Measurements from ENCODE around the gene ACOT11. TPM values are rescaled to one million over a fixed set of nuclear protein-coding genes. Genes with fewer than 3 reads are reported as not detected.

ACOT11 gene
- total RNA-seq, 1 experiment from 2014 or later, result 4.2 TPM

DNA sequence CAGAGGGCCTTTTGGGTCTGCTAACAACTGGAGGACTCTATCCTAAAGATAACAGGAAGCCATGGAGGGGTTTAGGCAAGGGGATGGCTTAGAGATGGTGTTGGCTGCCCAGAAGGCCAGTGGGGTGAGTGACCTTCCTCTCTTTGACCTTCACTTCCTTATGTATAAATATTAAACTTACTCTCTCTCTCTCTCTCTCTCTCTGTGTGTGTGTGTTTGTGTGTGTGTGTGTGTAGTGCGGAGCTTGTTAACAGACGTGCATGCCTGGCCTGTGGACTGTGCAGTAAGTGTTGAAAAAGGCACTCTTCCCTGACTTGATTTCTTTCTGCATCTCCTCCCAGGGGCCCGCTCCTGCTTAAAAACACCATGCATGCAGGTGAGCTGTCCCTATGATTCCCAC lies 103.6 kb downstream of the ACOT11 start:
- ATAC-seq (no peak), DNase-seq (ENCODE audit: low spot score) (no peak)
- ChIA-PET POLR2A (no interaction called here), CTCF (no interaction called here)
- H3K9me3 Mint-ChIP-seq, result no peaks in the 10 kb centered on the region
- H3K4me1 Mint-ChIP-seq, result peaks cover 3% of the 10 kb centered on the region
- peaks cover 3% of the 10 kb centered on the region for H3K27me3 Mint-ChIP-seq (ENCODE audit: low read depth)
- no peaks in the 10 kb centered on the region for H3K36me3 Mint-ChIP-seq
- no peak overlapping the region for H3K27ac Mint-ChIP-seq
- TF ChIP-seq ETV6 (CRISPR knock-in tag; IDR thresholded peaks at IDR 0.05) (no peak), CREB1 (CRISPR knock-in tag; IDR thresholded peaks at IDR 0.05) (no peak), ZNF317 (CRISPR knock-in tag; IDR thresholded peaks at IDR 0.05; ENCODE audit: borderline replicate concordance, low read depth) (no peak), ZNF416 (CRISPR knock-in tag; IDR thresholded peaks at IDR 0.05) (no peak), SP1 (CRISPR knock-in tag; conservative IDR thresholded peaks at IDR 0.05) (no peak), MYBL2 (CRISPR knock-in tag; IDR thresholded peaks at IDR 0.05) (no peak), ZNF263 (CRISPR knock-in tag; IDR thresholded peaks at IDR 0.05; ENCODE audit: low read depth) (no peak), RELA (CRISPR knock-in tag; IDR thresholded peaks at IDR 0.05; ENCODE audit: borderline replicate concordance) (no peak), NFYB (CRISPR knock-in tag; conservative IDR thresholded peaks at IDR 0.05; ENCODE audit: low read depth) (no peak)
- TF ChIP-seq, protein P1, sequence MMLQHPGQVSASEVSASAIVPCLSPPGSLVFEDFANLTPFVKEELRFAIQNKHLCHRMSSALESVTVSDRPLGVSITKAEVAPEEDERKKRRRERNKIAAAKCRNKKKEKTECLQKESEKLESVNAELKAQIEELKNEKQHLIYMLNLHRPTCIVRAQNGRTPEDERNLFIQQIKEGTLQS (CRISPR knock-in tag; conservative IDR thresholded peaks at IDR 0.05), result no peak
- TF ChIP-seq, protein P2, sequence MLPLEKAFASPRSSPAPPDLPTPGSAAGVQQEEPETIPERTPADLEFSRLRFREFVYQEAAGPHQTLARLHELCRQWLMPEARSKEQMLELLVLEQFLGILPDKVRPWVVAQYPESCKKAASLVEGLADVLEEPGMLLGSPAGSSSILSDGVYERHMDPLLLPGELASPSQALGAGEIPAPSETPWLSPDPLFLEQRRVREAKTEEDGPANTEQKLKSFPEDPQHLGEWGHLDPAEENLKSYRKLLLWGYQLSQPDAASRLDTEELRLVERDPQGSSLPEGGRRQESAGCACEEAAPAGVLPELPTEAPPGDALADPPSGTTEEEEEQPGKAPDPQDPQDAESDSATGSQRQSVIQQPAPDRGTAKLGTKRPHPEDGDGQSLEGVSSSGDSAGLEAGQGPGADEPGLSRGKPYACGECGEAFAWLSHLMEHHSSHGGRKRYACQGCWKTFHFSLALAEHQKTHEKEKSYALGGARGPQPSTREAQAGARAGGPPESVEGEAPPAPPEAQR (CRISPR knock-in tag; IDR thresholded peaks at IDR 0.05), result no peak
- TF ChIP-seq, protein P3, sequence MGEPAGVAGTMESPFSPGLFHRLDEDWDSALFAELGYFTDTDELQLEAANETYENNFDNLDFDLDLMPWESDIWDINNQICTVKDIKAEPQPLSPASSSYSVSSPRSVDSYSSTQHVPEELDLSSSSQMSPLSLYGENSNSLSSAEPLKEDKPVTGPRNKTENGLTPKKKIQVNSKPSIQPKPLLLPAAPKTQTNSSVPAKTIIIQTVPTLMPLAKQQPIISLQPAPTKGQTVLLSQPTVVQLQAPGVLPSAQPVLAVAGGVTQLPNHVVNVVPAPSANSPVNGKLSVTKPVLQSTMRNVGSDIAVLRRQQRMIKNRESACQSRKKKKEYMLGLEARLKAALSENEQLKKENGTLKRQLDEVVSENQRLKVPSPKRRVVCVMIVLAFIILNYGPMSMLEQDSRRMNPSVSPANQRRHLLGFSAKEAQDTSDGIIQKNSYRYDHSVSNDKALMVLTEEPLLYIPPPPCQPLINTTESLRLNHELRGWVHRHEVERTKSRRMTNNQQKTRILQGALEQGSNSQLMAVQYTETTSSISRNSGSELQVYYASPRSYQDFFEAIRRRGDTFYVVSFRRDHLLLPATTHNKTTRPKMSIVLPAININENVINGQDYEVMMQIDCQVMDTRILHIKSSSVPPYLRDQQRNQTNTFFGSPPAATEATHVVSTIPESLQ (CRISPR knock-in tag; IDR thresholded peaks at IDR 0.05), result no peak
- TF ChIP-seq, protein P4, sequence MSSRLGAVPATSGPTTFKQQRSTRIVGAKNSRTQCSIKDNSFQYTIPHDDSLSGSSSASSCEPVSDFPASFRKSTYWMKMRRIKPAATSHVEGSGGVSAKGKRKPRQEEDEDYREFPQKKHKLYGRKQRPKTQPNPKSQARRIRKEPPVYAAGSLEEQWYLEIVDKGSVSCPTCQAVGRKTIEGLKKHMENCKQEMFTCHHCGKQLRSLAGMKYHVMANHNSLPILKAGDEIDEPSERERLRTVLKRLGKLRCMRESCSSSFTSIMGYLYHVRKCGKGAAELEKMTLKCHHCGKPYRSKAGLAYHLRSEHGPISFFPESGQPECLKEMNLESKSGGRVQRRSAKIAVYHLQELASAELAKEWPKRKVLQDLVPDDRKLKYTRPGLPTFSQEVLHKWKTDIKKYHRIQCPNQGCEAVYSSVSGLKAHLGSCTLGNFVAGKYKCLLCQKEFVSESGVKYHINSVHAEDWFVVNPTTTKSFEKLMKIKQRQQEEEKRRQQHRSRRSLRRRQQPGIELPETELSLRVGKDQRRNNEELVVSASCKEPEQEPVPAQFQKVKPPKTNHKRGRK (CRISPR knock-in tag; IDR thresholded peaks at IDR 0.05; ENCODE audit: borderline replicate concordance), result no peak
- TF ChIP-seq, protein P5, sequence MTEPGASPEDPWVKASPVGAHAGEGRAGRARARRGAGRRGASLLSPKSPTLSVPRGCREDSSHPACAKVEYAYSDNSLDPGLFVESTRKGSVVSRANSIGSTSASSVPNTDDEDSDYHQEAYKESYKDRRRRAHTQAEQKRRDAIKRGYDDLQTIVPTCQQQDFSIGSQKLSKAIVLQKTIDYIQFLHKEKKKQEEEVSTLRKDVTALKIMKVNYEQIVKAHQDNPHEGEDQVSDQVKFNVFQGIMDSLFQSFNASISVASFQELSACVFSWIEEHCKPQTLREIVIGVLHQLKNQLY (CRISPR knock-in tag; IDR thresholded peaks at IDR 0.05), result no peak
- TF ChIP-seq, protein P6, sequence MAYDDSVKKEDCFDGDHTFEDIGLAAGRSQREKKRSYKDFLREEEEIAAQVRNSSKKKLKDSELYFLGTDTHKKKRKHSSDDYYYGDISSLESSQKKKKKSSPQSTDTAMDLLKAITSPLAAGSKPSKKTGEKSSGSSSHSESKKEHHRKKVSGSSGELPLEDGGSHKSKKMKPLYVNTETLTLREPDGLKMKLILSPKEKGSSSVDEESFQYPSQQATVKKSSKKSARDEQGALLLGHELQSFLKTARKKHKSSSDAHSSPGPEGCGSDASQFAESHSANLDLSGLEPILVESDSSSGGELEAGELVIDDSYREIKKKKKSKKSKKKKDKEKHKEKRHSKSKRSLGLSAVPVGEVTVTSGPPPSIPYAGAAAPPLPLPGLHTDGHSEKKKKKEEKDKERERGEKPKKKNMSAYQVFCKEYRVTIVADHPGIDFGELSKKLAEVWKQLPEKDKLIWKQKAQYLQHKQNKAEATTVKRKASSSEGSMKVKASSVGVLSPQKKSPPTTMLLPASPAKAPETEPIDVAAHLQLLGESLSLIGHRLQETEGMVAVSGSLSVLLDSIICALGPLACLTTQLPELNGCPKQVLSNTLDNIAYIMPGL (CRISPR knock-in tag; IDR thresholded peaks at IDR 0.05), result no peak
- no peak overlapping the region for H3K4me3 Mint-ChIP-seq

DNA sequence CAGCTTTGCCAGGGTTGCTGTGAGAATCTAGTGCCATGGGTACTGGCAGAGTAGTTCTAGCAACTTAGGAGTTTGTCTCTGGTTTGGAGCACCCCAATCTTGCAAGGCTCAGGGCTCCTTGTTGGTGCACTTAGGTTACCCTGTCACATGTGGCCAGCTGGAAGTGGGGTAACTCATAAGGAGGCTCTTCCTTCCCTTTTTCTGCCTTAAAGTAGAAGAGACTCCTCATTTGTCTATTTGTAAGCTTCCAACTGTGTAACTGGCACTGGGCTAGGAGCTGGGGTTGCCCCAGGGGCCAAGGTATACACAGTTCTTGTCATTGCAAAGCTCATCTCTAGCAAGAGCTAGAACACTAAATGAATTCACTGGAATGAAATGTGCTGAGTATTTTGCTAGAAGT lies 104.1 kb downstream of the ACOT11 start:
- ChIA-PET POLR2A (no interaction called here), CTCF (no interaction called here)
- Mint-ChIP-seq H3K36me3 (no peaks in the 10 kb centered on the region), H3K27ac (no peak overlapping the region), H3K4me1 (peaks cover 3% of the 10 kb centered on the region), H3K4me3 (no peak overlapping the region), H3K9me3 (no peaks in the 10 kb centered on the region), H3K27me3 (ENCODE audit: low read depth) (peaks cover 3% of the 10 kb centered on the region)
- ATAC-seq (no peak), DNase-seq (ENCODE audit: low spot score) (no peak)
- TF ChIP-seq, protein P7, sequence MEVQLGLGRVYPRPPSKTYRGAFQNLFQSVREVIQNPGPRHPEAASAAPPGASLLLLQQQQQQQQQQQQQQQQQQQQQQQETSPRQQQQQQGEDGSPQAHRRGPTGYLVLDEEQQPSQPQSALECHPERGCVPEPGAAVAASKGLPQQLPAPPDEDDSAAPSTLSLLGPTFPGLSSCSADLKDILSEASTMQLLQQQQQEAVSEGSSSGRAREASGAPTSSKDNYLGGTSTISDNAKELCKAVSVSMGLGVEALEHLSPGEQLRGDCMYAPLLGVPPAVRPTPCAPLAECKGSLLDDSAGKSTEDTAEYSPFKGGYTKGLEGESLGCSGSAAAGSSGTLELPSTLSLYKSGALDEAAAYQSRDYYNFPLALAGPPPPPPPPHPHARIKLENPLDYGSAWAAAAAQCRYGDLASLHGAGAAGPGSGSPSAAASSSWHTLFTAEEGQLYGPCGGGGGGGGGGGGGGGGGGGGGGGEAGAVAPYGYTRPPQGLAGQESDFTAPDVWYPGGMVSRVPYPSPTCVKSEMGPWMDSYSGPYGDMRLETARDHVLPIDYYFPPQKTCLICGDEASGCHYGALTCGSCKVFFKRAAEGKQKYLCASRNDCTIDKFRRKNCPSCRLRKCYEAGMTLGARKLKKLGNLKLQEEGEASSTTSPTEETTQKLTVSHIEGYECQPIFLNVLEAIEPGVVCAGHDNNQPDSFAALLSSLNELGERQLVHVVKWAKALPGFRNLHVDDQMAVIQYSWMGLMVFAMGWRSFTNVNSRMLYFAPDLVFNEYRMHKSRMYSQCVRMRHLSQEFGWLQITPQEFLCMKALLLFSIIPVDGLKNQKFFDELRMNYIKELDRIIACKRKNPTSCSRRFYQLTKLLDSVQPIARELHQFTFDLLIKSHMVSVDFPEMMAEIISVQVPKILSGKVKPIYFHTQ (CRISPR knock-in tag; IDR thresholded peaks at IDR 0.05), result no peak
- TF ChIP-seq FOXJ3 (CRISPR knock-in tag; IDR thresholded peaks at IDR 0.05; ENCODE audit: borderline replicate concordance) (no peak), ELF4 (CRISPR knock-in tag; IDR thresholded peaks at IDR 0.05; ENCODE audit: low read depth) (no peak), ATF1 (CRISPR knock-in tag; IDR thresholded peaks at IDR 0.05) (no peak), CREB1 (CRISPR knock-in tag; IDR thresholded peaks at IDR 0.05) (no peak)
- TF ChIP-seq, protein P8, sequence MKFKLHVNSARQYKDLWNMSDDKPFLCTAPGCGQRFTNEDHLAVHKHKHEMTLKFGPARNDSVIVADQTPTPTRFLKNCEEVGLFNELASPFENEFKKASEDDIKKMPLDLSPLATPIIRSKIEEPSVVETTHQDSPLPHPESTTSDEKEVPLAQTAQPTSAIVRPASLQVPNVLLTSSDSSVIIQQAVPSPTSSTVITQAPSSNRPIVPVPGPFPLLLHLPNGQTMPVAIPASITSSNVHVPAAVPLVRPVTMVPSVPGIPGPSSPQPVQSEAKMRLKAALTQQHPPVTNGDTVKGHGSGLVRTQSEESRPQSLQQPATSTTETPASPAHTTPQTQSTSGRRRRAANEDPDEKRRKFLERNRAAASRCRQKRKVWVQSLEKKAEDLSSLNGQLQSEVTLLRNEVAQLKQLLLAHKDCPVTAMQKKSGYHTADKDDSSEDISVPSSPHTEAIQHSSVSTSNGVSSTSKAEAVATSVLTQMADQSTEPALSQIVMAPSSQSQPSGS (CRISPR knock-in tag; IDR thresholded peaks at IDR 0.05; ENCODE audit: borderline replicate concordance, low read depth), result no peak
